Lower leg skin (tissue), 4 donors: ENCODE measurements around the gene PAIP2. TPM values are rescaled to one million over a fixed set of nuclear protein-coding genes. Genes with fewer than 3 reads are reported as not detected.

ENCODE experiments used
- DNase-seq, 2 donors: peaks; one replicate each; pipeline ENCODE4 v3.0.0-alpha.2; 2019; ENCODE audit warnings: low spot score in 2 of 2
- H3K4me3 ChIP-seq: fragments of 200-600 bp; sonication (generic); 2 replicates; pipeline ENCODE4 v1.5.1; 2017; ENCODE audit warnings: mild to moderate bottlenecking, low read depth; ENCODE audit not compliant: poor library complexity, severe bottlenecking
- POLR2A ChIP-seq, 2 donors: fragments of 450-650 bp; IDR thresholded peaks; one replicate each; pipeline ENCODE4 v1.6.1; 2016 to 2017; ENCODE audit warnings: antibody characterized with exemption in 2 of 2, mild to moderate bottlenecking in 1 of 2, moderate library complexity in 1 of 2
- WGBS, 2 donors: methylation state at CpG; one replicate each; pipeline ENCODE4 v1.1.5; 2018; 5-methylcytosine and 5-hydroxymethylcytosine counted together
- intact Hi-C: fragments of 100-400 bp; cut with DNase I; formaldehyde crosslinking; loops from one replicate; pipeline ENCODE4 v1.15.0; 2023; ENCODE audit warnings: low total_unique reads
- total RNA-seq, 4 donors: library from RNA; depleted of rRNA; stranded (reverse); fragments of >200 nt; gene quantifications; one replicate each; pipeline ENCODE4 v1.1.0, GENCODE V29; 2016
- TF ChIP-seq, protein P1 (sequence below), 3 donors: fragments of 450-650 bp; IDR thresholded peaks; one replicate each; pipeline ENCODE4 v1.5.1; 2016; ENCODE audit warnings: antibody characterized with exemption in 3 of 3, mild to moderate bottlenecking in 3 of 3, moderate library complexity in 2 of 3

PAIP2 gene
- total RNA-seq, 4 donors from 2014 or later: 47.4 to 81.5 (median 64.7) TPM

DNA sequence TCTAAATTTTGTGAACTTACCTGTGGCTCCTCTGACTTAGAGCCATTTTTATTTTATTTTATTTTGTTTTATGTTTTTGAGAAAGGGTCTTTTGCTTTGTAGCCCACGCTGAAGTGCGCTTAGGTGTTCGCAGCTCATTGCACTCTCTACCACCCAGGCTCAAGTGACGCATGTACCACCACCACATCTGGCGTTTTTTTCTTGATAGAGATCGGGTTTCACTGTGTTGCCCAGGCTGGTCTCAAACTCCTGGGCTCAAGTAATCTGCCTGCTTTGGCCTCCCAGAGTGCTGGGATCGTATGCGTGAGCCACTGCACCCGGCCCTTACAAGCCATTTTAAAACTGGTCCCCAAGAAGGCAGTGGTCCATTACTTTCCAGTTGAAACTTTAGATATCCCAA lies 29.6 kb upstream of the PAIP2 start:
- WGBS, 2 donors: 89 to 93% methylated on average over 9 of the region's 9 CpGs
- no peak for DNase-seq
- no peak for TF ChIP-seq POLR2A (IDR thresholded peaks at IDR 0.05)
- TF ChIP-seq, protein P1, sequence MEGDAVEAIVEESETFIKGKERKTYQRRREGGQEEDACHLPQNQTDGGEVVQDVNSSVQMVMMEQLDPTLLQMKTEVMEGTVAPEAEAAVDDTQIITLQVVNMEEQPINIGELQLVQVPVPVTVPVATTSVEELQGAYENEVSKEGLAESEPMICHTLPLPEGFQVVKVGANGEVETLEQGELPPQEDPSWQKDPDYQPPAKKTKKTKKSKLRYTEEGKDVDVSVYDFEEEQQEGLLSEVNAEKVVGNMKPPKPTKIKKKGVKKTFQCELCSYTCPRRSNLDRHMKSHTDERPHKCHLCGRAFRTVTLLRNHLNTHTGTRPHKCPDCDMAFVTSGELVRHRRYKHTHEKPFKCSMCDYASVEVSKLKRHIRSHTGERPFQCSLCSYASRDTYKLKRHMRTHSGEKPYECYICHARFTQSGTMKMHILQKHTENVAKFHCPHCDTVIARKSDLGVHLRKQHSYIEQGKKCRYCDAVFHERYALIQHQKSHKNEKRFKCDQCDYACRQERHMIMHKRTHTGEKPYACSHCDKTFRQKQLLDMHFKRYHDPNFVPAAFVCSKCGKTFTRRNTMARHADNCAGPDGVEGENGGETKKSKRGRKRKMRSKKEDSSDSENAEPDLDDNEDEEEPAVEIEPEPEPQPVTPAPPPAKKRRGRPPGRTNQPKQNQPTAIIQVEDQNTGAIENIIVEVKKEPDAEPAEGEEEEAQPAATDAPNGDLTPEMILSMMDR (IDR thresholded peaks at IDR 0.05): no peak
- intact Hi-C loops: no loop called here
- no peak overlapping the region for H3K4me3 ChIP-seq

DNA sequence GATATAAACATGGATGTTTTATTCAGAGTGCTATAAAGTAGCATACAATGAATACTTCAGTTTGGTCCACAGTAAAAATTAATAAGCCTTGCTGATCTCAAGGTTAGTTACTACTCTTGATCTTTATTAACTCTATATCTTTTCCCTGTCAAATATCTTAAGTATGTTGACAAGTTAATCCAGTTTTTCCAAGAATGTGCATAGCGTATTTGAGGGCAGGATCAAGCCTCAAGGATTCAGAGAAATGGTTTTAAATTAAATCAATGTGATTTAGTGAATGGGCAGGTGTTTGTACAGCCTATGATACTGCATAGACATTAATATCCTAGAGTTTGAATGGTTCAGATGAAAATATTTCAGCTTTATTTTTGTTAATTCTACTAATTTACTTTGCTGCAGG lies 27.4 kb upstream of the PAIP2 start:
- WGBS, 2 donors: 67 to 72% methylated on average over 1 of the region's 1 CpG

GRCh38 chr5:139315056-139315615 lies 26.5 kb upstream of the PAIP2 start:
- H3K4me3 ChIP-seq: no peak overlapping the region
- no peak for TF ChIP-seq POLR2A (IDR thresholded peaks at IDR 0.05)
- intact Hi-C loops: no loop called here
- DNase-seq: no peak
- 77 to 80% methylated on average over 3 of the region's 3 CpGs for WGBS, 2 donors

More for the DNA sequence above, 27.4 kb upstream of the PAIP2 start:
- TF ChIP-seq, protein P1 (IDR thresholded peaks at IDR 0.05): no peak
- no peak for TF ChIP-seq POLR2A (IDR thresholded peaks at IDR 0.05)
- intact Hi-C loops: no loop called here
- H3K4me3 ChIP-seq: no peak overlapping the region
- no peak for DNase-seq

DNA sequence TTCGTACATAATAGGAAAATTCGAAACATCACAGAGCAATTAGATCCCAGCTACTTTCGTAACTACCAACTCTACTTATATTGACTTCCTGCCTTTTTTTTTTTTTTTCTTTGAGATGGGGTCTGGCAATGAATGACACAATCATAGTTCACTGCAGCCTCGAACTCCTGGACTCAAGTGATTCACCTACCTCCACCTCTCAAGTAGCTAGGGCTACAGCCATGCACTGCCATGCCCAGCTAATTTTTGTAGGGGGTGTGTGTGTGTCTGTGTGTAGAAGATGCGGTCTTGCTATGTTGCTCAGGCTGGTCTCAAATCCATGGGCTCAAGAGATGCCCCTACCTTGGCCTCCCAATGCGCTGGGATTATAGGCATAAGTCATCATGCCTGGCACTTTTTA lies 5.8 kb upstream of the PAIP2 start:
- TF ChIP-seq POLR2A (IDR thresholded peaks at IDR 0.05): no peak
- TF ChIP-seq, protein P1 (IDR thresholded peaks at IDR 0.05): no peak
- intact Hi-C loops: no loop called here
- WGBS, 2 donors: 62 to 63% methylated on average over 6 of the region's 6 CpGs
- no peak for DNase-seq
- no peak overlapping the region for H3K4me3 ChIP-seq

GRCh38 chr5:139340051-139340450 lies 1.6 kb upstream of the PAIP2 start:
- H3K4me3 ChIP-seq: no peak overlapping the region
- no peak for TF ChIP-seq POLR2A (IDR thresholded peaks at IDR 0.05)
- TF ChIP-seq, protein P1 (IDR thresholded peaks at IDR 0.05): no peak
- no peak for DNase-seq
- WGBS, 2 donors: 82 to 84% methylated on average over 2 of the region's 2 CpGs
- intact Hi-C loops: no loop called here

DNA sequence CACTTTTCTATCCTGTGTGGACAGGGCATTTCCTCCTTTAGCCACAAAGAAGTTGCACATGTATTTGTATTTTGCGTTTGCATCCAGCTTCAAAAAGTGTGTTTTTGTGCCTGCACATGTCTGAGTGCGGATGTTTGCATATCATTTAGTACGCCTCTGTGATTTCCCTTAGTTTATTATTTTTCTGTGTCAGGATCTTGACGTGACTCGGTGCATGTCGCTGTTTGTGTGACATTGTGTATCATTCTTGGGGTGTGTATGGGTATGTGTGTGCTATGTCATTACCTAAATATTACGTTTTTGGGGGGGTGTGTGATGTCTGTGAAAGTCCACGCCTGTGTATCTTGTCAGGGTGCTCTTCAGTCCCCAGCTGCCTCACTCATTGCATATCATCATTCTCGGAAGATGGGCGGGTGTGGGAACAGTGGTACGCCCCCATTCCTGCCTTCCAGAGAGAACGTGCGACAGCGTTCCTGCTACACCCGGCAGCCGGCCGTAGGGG lies 416 bp upstream of the PAIP2 start:
- H3K4me3 ChIP-seq: peak overlapping the region; percentile 85
- TF ChIP-seq POLR2A (IDR thresholded peaks at IDR 0.05): no peak
- TF ChIP-seq, protein P1 (IDR thresholded peaks at IDR 0.05): peak in 1 of 3 donors; percentile 43
- no peak for DNase-seq
- intact Hi-C loops: no loop called here
- 1 to 2% methylated on average over 17 of the region's 17 CpGs for WGBS, 2 donors
